NCI-H1694 (cell line): ENCODE measurements around the gene PDE8B.

ENCODE experiments used
- DNase-seq: peaks from one replicate; lab custom pipeline; 2025; lab: John Stamatoyannopoulos, UW

The PDE8B gene

GRCh38 chr5:77231471-77232138, 21.1 kb downstream of the PDE8B start:
- DNase-seq: no peak

GRCh38 chr5:77232574-77233358, 22.3 kb downstream of the PDE8B start:
- no peak for DNase-seq

GRCh38 chr5:77235846-77236721, 25.6 kb downstream of the PDE8B start:
- DNase-seq: no peak

DNA sequence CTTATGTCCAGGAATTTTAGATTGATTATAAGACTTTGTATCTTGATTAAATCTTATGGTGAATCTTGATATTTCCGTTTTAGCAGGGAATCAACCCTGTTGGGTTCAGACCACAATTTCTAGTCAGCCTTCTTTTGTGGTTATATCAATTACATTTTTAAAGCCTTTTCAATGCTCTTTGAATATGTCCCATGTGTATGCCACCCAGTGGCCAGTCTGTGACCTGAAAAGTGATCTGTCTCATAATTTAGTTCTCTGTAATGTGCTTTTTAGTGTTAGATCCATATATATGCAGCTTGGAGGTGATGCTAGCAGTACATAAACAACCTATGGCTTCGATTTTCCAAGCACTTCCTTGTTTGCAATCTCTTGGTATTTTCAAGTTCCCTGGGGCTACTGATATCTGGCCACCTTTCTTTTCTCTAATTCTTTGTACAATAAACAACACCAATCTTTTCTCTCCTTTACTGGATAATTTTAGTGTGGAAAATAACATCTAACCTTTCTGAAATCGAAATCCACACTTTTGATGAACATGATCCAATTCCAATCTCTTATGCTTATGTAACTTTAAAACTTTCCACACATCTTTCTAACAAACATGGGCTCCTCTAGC, 28.8 kb downstream of the PDE8B start:
- DNase-seq: no peak

DNA sequence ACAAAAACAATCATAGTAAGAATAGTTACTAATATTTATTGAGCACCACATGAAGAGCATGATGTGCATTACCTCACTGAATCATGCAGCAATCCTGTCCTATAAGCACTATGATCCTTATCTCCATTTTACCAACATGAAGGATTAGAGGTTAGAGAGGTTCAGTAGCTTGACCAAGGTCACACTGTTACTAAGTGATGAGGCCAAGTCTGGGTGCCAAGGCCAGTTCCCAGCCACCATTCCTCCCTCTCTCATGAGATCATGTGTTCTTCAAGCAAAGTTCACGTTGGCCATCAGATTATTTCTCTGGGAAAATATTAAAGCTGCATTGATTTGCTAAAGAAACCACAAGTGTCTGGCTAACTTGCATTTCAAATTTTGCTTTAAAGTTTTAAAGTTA, 31.0 kb downstream of the PDE8B start:
- DNase-seq: no peak

GRCh38 chr5:77249475-77249874, 39.0 kb downstream of the PDE8B start:
- DNase-seq: no peak

DNA sequence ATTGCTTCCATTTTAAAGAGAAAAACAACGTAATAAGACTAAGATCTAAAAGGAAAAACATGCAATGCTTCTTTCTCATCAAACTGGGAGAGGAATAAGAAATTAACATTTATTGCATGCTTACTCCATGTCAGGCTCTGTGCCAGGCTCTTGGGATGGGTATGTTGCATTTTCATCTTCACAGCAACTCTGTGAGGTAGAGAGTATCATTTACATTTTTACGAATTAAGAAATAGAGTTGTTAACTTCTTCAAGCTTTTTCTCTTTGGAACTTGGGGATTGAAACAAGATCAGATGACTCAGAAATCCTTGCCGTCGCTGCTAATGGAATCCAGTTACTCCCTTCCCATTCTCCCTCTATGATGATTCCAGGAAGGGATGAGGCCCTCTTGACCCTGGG, 39.5 kb downstream of the PDE8B start:
- DNase-seq: no peak

DNA sequence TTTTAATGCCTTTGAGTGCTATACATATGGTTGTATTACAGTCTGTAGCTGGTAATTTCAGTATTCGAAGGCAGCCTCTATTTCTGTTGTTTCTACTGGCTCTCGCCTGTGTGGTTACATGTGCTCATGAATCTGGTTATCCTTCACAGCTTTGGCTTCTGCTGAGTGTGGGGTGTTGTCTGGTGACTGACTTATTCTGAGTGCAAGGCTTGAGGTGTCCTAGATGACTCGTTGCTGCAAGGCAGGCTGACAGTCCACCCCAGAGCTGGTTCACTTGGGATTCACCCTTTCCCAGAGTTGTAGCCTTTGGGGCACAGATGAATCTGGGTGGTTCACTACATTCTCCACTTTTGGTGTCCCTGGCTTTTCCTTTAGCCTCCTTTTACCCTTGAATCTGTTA, 41.4 kb downstream of the PDE8B start:
- DNase-seq: no peak

DNA sequence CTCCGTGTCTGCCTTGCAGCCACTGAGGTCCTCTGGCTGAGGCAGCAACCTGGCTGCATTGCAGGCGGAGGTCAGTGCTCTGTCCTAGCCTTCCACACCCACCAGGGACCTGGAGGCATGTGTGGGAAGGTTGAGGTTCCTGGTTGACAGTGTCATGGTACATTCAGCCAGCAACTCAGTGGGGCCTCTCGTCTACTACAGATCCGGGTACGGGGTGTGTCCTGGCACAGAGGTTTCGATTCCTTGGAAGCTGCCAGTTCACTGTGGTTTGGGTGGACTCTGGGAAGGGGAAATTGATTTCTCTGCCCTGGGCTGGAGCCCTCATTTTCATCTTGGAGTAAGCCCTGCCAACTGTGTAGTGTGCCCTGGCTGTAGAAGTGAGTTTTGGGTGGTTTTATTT, 45.1 kb downstream of the PDE8B start:
- no peak for DNase-seq

DNA sequence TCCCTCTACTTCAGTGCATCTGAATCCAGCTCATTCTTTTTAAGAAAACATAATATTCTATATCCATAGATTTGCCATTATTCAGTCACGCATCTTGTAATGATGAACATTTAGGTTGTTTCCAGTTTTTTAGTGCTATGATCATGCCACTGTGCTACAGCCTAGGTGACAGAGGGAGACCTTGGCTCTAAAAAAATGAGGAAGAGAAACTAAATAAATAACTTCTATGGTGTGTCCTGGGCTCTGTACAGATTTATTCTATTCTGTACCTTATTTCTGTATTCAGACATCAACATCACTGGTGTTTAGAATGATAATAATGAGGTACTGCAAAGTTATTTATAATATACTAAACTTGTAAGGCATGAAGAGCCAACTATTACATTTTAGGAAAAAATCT, 45.9 kb downstream of the PDE8B start:
- no peak for DNase-seq

DNA sequence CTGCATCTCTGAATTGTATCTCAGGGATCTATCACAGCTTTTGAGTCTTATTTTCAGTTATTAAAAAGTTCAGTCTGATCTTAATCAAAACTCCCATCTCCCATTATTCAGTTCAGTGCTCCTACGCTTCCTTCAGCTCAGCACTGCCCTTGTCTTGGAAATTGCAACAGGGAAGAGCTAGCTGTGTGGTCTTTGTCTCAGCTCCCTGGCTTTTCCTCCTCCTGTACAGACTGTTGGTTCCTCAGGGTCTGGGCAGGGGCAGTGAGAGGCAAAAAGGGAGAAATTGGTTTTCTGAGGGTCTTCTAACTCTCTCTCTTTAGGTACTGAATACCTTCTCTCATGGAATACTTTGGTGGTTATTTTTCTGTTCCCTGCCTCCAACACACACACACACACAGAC, 48.2 kb downstream of the PDE8B start:
- no peak for DNase-seq

DNA sequence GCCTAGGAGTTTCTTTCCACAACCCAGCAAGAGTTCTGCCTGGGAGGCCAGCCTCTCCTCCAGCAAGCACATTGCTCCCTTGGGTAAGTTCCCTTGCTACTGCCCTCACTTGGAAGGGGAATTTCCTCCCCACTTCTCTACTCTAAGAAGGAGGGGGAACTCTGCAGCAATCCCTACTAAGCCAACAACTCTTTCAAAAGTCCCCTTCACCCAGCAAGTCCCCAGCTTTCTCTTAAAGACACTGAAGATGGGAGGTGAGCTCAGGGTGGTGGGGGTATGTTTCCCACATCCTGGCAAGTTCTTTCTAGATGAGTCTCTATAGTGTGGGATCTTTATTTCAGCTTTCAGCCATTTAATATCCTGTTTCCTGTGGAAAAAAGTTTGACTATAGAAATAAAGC, 49.0 kb downstream of the PDE8B start:
- DNase-seq: no peak

DNA sequence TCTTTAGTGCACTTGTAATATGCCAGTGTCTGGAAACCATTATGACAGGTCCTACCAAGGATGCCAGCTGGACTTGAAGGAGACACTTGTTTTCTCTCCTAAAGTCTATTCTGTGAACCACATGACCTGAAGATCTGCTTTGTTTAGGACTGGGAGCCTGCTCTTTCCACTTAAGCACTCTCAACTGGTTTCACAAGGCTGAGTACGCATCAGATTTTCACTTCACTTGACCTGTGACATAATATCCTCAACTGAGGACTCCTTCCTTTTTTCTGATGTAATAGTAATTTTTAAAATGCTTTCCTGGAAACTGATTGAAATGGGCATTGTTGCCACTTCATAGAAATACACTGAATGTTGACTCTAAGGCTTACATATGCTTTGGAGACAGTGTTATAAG, 52.2 kb downstream of the PDE8B start:
- DNase-seq: no peak

GRCh38 chr5:77266291-77266690, 55.8 kb downstream of the PDE8B start:
- DNase-seq: no peak

- DNase-seq: no peak
These were observed 57.0 kb downstream of the PDE8B start for GRCh38 chr5:77267496-77267895.

DNA sequence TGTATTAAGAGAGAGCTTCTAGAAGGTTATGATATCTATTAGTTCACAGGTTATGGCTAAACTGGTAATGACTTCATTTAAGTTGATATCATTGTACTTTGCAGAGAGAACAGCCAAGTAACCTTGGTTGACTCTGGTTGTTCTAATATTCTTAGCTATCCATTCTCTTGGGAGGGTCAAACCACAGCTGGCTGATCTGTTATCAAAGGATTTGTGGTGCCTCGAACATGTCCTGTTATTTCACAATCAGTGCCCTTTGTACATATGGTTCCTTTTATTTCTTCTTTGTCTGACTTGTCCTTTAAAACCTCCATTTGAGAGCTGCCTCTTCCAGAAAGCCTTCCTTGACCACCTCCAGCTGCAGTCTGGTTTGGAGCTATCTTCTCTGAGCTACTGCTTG, 61.7 kb downstream of the PDE8B start:
- no peak for DNase-seq

DNA sequence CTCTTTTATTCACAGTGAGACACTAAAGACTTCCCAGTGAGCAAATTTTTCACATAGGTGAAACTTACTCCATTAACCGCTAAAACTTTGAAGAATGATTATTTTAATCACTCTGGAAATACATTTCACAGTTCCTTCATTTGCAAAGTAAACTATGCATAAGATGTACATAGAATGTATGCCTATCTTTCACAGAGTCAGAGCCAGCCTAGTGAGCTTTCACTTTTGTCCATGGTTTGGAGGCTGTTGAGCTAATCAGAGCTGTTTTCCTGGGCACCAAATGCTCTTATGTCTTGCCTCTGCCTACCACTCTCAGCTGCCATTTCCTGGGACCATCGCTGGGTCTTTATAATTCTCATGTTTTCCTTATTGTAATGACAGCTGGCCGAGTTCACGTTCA, 67.3 kb downstream of the PDE8B start:
- DNase-seq: no peak

DNA sequence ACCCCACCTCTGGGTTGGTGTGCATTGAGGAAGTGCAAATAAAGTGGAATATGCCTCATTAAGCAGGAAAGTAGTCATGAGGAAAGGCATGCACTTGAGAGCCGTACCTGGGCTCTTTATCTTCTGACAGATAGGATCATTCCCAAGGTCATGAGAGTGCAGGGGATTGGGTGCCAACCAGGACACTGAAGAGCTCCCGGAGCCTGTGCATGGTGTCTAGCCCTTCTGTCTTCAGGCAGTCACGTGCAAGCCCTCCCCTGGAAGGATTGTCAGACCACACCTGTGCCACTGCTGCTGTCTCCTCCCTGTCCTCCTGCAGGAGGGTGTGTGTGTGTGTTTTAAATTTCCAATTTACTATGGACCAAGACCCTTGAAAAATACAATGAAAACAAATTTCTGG, 69.6 kb downstream of the PDE8B start:
- DNase-seq: no peak

GRCh38 chr5:77281969-77282336, 71.5 kb downstream of the PDE8B start:
- no peak for DNase-seq

- DNase-seq: no peak
These were observed 72.0 kb downstream of the PDE8B start for GRCh38 chr5:77282337-77283027.

GRCh38 chr5:77285251-77285841, 74.9 kb downstream of the PDE8B start:
- DNase-seq: no peak
